Activated CD8-positive, alpha-beta T cell treated with anti-CD3 and anti-CD28 coated beads, Interleukin-2, amount 10 ng/mL, durations not matched to agents 7 days and 5 days (primary cell): Measurements from ENCODE around the gene HSF5. TPM values are rescaled to one million over a fixed set of nuclear protein-coding genes. Genes with fewer than 3 reads are reported as not detected.

Source experiments
- ATAC-seq: fragments of 150-1000 bp; cut with Tn5 transposase; one replicate; pipeline ENCODE4 v1.10.0; 2021; ENCODE audit warnings: moderate library complexity
- CTCF ChIA-PET: fragments of 350-600 bp; sonication (Branson Sonifier 250); formaldehyde crosslinking; loops from one replicate; lab custom pipeline; 2021; ENCODE audit warnings: antibody characterized with exemption; lab: Charles Lee
- POLR2A ChIA-PET: fragments of 350-600 bp; sonication (Branson Sonifier 250); formaldehyde crosslinking; loops from one replicate; lab custom pipeline; 2021; ENCODE audit warnings: antibody characterized with exemption; lab: Charles Lee
- DNase-seq: peaks from one replicate; pipeline ENCODE4 v3.0.0-alpha.2; 2020
- H3K27ac Mint-ChIP-seq: one replicate; pipeline ENCODE4 v1.8.0; 2021; ENCODE audit warnings: mild to moderate bottlenecking, mixed read lengths
- H3K27me3 Mint-ChIP-seq: one replicate; pipeline ENCODE4 v1.8.0; 2021; ENCODE audit warnings: low read depth, mixed read lengths
- H3K36me3 Mint-ChIP-seq: one replicate; pipeline ENCODE4 v1.8.0; 2021; ENCODE audit warnings: low read depth, mixed read lengths
- H3K4me1 Mint-ChIP-seq: one replicate; pipeline ENCODE4 v1.8.0; 2021; ENCODE audit warnings: low read depth, mixed read lengths
- H3K4me3 Mint-ChIP-seq: one replicate; pipeline ENCODE4 v1.8.0; 2021; ENCODE audit warnings: mild to moderate bottlenecking, mixed read lengths
- H3K9me3 Mint-ChIP-seq: one replicate; pipeline ENCODE4 v1.8.0; 2022; ENCODE audit warnings: mixed read lengths; ENCODE audit not compliant: insufficient read depth
- total RNA-seq, 2 experiments: library from RNA; stranded (reverse); gene quantifications; one replicate each; pipeline ENCODE4 v1.2.3, GENCODE V29; 2021

The HSF5 gene
- total RNA-seq, 2 experiments from 2014 or later, result 0.08 to 0.18 TPM

GRCh38 chr17:58516644-58517377, 28.6 kb upstream of the HSF5 start:
- CTCF ChIA-PET, result interaction anchor here (2.5 to 2.9 kb wide), 3 partner anchors 18 to 487 kb away, joined by 8 to 31 read pairs (median 14); partner anchors contain the start of gene HSF5
- H3K4me3 Mint-ChIP-seq, result peak overlapping the region; percentile 89
- peak; percentile 27 for DNase-seq
- H3K36me3 Mint-ChIP-seq, result peaks cover 10% of the 10 kb centered on the region
- no peaks in the 10 kb centered on the region for H3K9me3 Mint-ChIP-seq
- H3K4me1 Mint-ChIP-seq, result peaks cover 59% of the 10 kb centered on the region
- POLR2A ChIA-PET, result interaction anchor here (0.6 to 5.6 kb wide), 5 partner anchors 115 to 186 kb away, joined by 3 to 64 read pairs (median 9); partner anchors contain the start of gene SUPT4H1
- peak overlapping the region; percentile 97 for H3K27ac Mint-ChIP-seq
- ATAC-seq, result no peak
- no peaks in the 10 kb centered on the region for H3K27me3 Mint-ChIP-seq

GRCh38 chr17:58515286-58515685, 27.1 kb upstream of the HSF5 start:
- peaks cover 22% of the 10 kb centered on the region for H3K36me3 Mint-ChIP-seq
- peaks cover 67% of the 10 kb centered on the region for H3K4me1 Mint-ChIP-seq
- DNase-seq, result no peak
- ChIA-PET POLR2A (interaction anchor here (0.7 to 5.6 kb wide), 6 partner anchors 17 to 178 kb away, joined by 3 to 51 read pairs (median 4); partner anchors contain the start of gene SUPT4H1), CTCF (interaction anchor here (0.6 to 2.5 kb wide), 5 partner anchors 10 to 490 kb away, joined by 3 to 11 read pairs (median 4); partner anchors contain the start of gene HSF5)
- H3K27me3 Mint-ChIP-seq, result no peaks in the 10 kb centered on the region
- H3K27ac Mint-ChIP-seq, result peak overlapping the region; percentile 72
- no peaks in the 10 kb centered on the region for H3K9me3 Mint-ChIP-seq
- peak overlapping the region; percentile 74 for H3K4me3 Mint-ChIP-seq
- no peak for ATAC-seq

- H3K4me1 Mint-ChIP-seq, result peaks cover 68% of the 10 kb centered on the region
- H3K27ac Mint-ChIP-seq, result peak overlapping the region; percentile 72
- no peak for DNase-seq
- H3K4me3 Mint-ChIP-seq, result peak overlapping the region; percentile 74
- no peaks in the 10 kb centered on the region for H3K9me3 Mint-ChIP-seq
- peaks cover 27% of the 10 kb centered on the region for H3K36me3 Mint-ChIP-seq
- no peak for ATAC-seq
- ChIA-PET POLR2A (interaction anchor here (0.7 to 5.6 kb wide), 6 partner anchors 12 to 1104 kb away, joined by 3 to 51 read pairs (median 4); partner anchors contain the start of gene SUPT4H1), CTCF (interaction anchor here (0.6 to 2.5 kb wide), 4 partner anchors 9 to 198 kb away, joined by 3 to 11 read pairs (median 6); partner anchors contain the start of gene HSF5)
- H3K27me3 Mint-ChIP-seq, result no peaks in the 10 kb centered on the region
Measured at GRCh38 chr17:58514770-58515157, 26.6 kb upstream of the HSF5 start.

- peak within 1 kb of the TSS; percentile 86 for H3K4me3 Mint-ChIP-seq
- DNase-seq (peak; percentile 78), ATAC-seq (peak; percentile 25)
- H3K9me3 Mint-ChIP-seq, result no peaks in the 10 kb centered on the region
- ChIA-PET POLR2A (interaction anchor here (0.9 to 5.6 kb wide), 6 partner anchors 9 to 1105 kb away, joined by 3 to 51 read pairs (median 4); partner anchors contain the start of gene SUPT4H1), CTCF (interaction anchor here (0.7 to 2.5 kb wide), 9 partner anchors 13 to 266 kb away, joined by 3 to 11 read pairs (median 4); partner anchors contain the start of gene HSF5)
- peak within 1 kb of the TSS; percentile 80 for H3K27ac Mint-ChIP-seq
- H3K36me3 Mint-ChIP-seq, result peaks cover 30% of the 10 kb centered on the region
- peaks cover 71% of the 10 kb centered on the region for H3K4me1 Mint-ChIP-seq
- no peaks in the 10 kb centered on the region for H3K27me3 Mint-ChIP-seq
Measured at GRCh38 chr17:58513965-58514769, 26.0 kb upstream of the HSF5 start, which contains the start of gene MTMR4. Gene MTMR4, minus strand, starts transcription at chr17:58514638. Its CDS starts 231 bp downstream, at chr17:58514407.

- no peaks in the 10 kb centered on the region for H3K27me3 Mint-ChIP-seq
- no peak for ATAC-seq
- H3K4me3 Mint-ChIP-seq, result peak overlapping the region; percentile 86
- H3K4me1 Mint-ChIP-seq, result peaks cover 66% of the 10 kb centered on the region
- CTCF ChIA-PET, result interaction anchor here (0.7 to 1.3 kb wide), 6 partner anchors 14 to 265 kb away, joined by 3 to 4 read pairs (median 3); no protein-coding TSS in a partner anchor
- peak overlapping the region; percentile 80 for H3K27ac Mint-ChIP-seq
- peaks cover 36% of the 10 kb centered on the region for H3K36me3 Mint-ChIP-seq
- H3K9me3 Mint-ChIP-seq, result no peaks in the 10 kb centered on the region
- POLR2A ChIA-PET, result interaction anchor here (1.1 to 5.6 kb wide), 2 partner anchors 9 to 118 kb away, joined by 3 to 51 read pairs; no protein-coding TSS in a partner anchor
- DNase-seq, result no peak
Measured at GRCh38 chr17:58513267-58513964, 25.2 kb upstream of the HSF5 start.

- no peaks in the 10 kb centered on the region for H3K9me3 Mint-ChIP-seq
- H3K4me1 Mint-ChIP-seq, result peaks cover 44% of the 10 kb centered on the region
- H3K36me3 Mint-ChIP-seq, result peaks cover 52% of the 10 kb centered on the region
- peak overlapping the region; percentile 2 for H3K27ac Mint-ChIP-seq
- H3K27me3 Mint-ChIP-seq, result no peaks in the 10 kb centered on the region
- ATAC-seq, result no peak
- no peak overlapping the region for H3K4me3 Mint-ChIP-seq
- POLR2A ChIA-PET, result interaction anchor here (1.1 to 1.6 kb wide), 2 partner anchors 12 to 121 kb away, joined by 3 to 4 read pairs; no protein-coding TSS in a partner anchor
- DNase-seq, result no peak
- CTCF ChIA-PET, result no interaction called here
Measured at GRCh38 chr17:58510075-58510474, 21.9 kb upstream of the HSF5 start.

GRCh38 chr17:58508341-58509067, 20.3 kb upstream of the HSF5 start:
- no peaks in the 10 kb centered on the region for H3K27me3 Mint-ChIP-seq
- DNase-seq (no peak), ATAC-seq (no peak)
- POLR2A ChIA-PET, result interaction anchor here (1.6 kb wide), 1 partner anchor 11 kb away, joined by 4 read pairs; no protein-coding TSS in a partner anchor
- peaks cover 35% of the 10 kb centered on the region for H3K4me1 Mint-ChIP-seq
- H3K27ac Mint-ChIP-seq, result no peak overlapping the region
- no peaks in the 10 kb centered on the region for H3K9me3 Mint-ChIP-seq
- peaks cover 66% of the 10 kb centered on the region for H3K36me3 Mint-ChIP-seq
- CTCF ChIA-PET, result no interaction called here
- H3K4me3 Mint-ChIP-seq, result no peak overlapping the region

- ATAC-seq (no peak), DNase-seq (no peak)
- Mint-ChIP-seq H3K4me1 (peaks cover 23% of the 10 kb centered on the region), H3K36me3 (peaks cover 69% of the 10 kb centered on the region), H3K27me3 (no peaks in the 10 kb centered on the region), H3K4me3 (no peak overlapping the region), H3K9me3 (no peaks in the 10 kb centered on the region), H3K27ac (no peak overlapping the region)
- POLR2A ChIA-PET, result no interaction called here
- CTCF ChIA-PET, result no interaction called here
Measured at GRCh38 chr17:58507123-58507634, 19.0 kb upstream of the HSF5 start.

GRCh38 chr17:58506354-58507080, 18.3 kb upstream of the HSF5 start:
- CTCF ChIA-PET, result interaction anchor here (1.5 to 1.8 kb wide), 2 partner anchors 9 kb away, joined by 3 to 4 read pairs; no protein-coding TSS in a partner anchor
- no peaks in the 10 kb centered on the region for H3K9me3 Mint-ChIP-seq

More at GRCh38 chr17:58506354-58507080, 18.3 kb upstream of the HSF5 start:
- Mint-ChIP-seq H3K27me3 (no peaks in the 10 kb centered on the region), H3K4me1 (peaks cover 19% of the 10 kb centered on the region), H3K27ac (no peak overlapping the region), H3K4me3 (no peak overlapping the region), H3K36me3 (peaks cover 66% of the 10 kb centered on the region)
- POLR2A ChIA-PET, result interaction anchor here (0.9 kb wide), 1 partner anchor 125 kb away, joined by 3 read pairs; no protein-coding TSS in a partner anchor
- ATAC-seq (no peak), DNase-seq (no peak)
